ENCODE measurements around the gene APOLD1.

Gene APOLD1

GRCh38 chr12:12840580-12840899 is 55.1 kb downstream of the APOLD1 start:
- Histone ChIP-seq H3K4me3 (ENCODE audit: insufficient read depth, low read length, poor library complexity, severe bottlenecking) (no peak overlapping the region), H2AFZ (ENCODE audit: low read depth, low read length, severe bottlenecking) (no peak overlapping the region), H3K9me2 (replicated peaks; ENCODE audit: insufficient read depth, low read length) (no peaks in the 10 kb centered on the region), H3K79me2 (ENCODE audit: insufficient read depth, low read length) (no peaks in the 10 kb centered on the region), H3K9ac (ENCODE audit: low read length) (no peak overlapping the region), H3K27me3 (ENCODE audit: low read length) (no peaks in the 10 kb centered on the region), H3K4me2 (ENCODE audit: low read depth, low read length, poor library complexity, severe bottlenecking) (no peak overlapping the region), H3K27ac (ENCODE audit: low read depth, low read length) (no peak overlapping the region), H3F3A (ENCODE audit: insufficient read depth) (no peaks in the 10 kb centered on the region), H3K9me3 (ENCODE audit: insufficient read depth, low read length) (no peaks in the 10 kb centered on the region), H3K36me3 (ENCODE audit: low read length) (no peaks in the 10 kb centered on the region), H4K20me1 (ENCODE audit: low read depth, low read length) (no peaks in the 10 kb centered on the region)
- TF ChIP-seq CTCF (IDR thresholded peaks at IDR 0.05; ENCODE audit: insufficient read depth, low read length, poor library complexity, severe bottlenecking) (no peak), EZH2phosphoT487 (conservative IDR thresholded peaks at IDR 0.05; ENCODE audit: low read length) (no peak)

All from SU-DHL-6 (cell line).